Left lung (tissue), 10 donors: ENCODE data around the gene STK10. TPM values are rescaled to one million over a fixed set of nuclear protein-coding genes. Genes with fewer than 3 reads are reported as not detected.

Source experiments
- ATAC-seq: fragments of 200-7000 bp; cut with Tn5 transposase; one replicate; pipeline ENCODE4 v1.9.1; 2020; ENCODE audit warnings: moderate library complexity
- DNase-seq, 4 donors: peaks; one replicate each; pipeline ENCODE4 v3.0.0-alpha.2; 2013 to 2020
- H3K27ac ChIP-seq, 2 donors: fragments of 200-600 bp; sonication (generic) in 1 of 2; one replicate each; pipeline versions ENCODE4 v1.5.0 to v1.8.0; 2020 to 2021
- H3K27me3 ChIP-seq, 2 donors: fragments of 200-600 bp; sonication (generic) in 1 of 2; one replicate each; pipeline versions ENCODE4 v1.5.0 to v1.8.0; 2020 to 2021
- H3K36me3 ChIP-seq, 2 donors: fragments of 200-600 bp; sonication (generic) in 1 of 2; one replicate each; pipeline versions ENCODE4 v1.5.0 to v1.8.0; 2020 to 2021
- H3K4me1 ChIP-seq, 2 donors: fragments of 200-600 bp; one replicate each; pipeline ENCODE4 v1.8.0; 2021
- H3K4me3 ChIP-seq, 2 donors: fragments of 200-600 bp; sonication (generic) in 1 of 2; one replicate each; pipeline versions ENCODE4 v1.5.0 to v1.8.0; 2020 to 2021; ENCODE audit warnings: mild to moderate bottlenecking in 1 of 2
- H3K9me3 ChIP-seq, 2 donors: fragments of 200-600 bp; sonication (generic) in 1 of 2; one replicate each; pipeline versions ENCODE4 v1.5.0 to v1.8.0; 2020 to 2021
- intact Hi-C, 2 donors: fragments of 100-400 bp; cut with DNase I; formaldehyde crosslinking; loops; one replicate each; pipeline versions ENCODE4 v1.11.2 to v1.14.2; 2022
- polyA plus RNA-seq, 6 donors: library from polyadenylated mRNA; unstranded; fragments of 120-200 nt; gene quantifications; one replicate each; pipeline ENCODE4 v1.2.1, GENCODE V29; 2013; ENCODE audit not compliant: insufficient read length in 6 of 6
- total RNA-seq, 2 donors: library from RNA; stranded (reverse); fragmentation: NEBNext Ultra II Directional; extraction: Animal tissue kit (Norgen Biotek cat#: 25700); gene quantifications; one replicate each; pipeline ENCODE4 v1.2.1, GENCODE V29; 2021
- TF ChIP-seq, protein P1 (sequence below), 2 donors: fragments of 200-600 bp; sonication (generic) in 1 of 2; IDR thresholded peaks; one replicate each; pipeline versions ENCODE4 v1.5.0 to v1.8.0; 2021; ENCODE audit warnings: antibody characterized with exemption in 2 of 2
- donor health status: DM: no; HTN: yes; CAD: no.
- donor health status: DM: no; HTN: no; CAD: no.

Gene STK10
- total and polyA plus RNA-seq, 8 donors, result 18.6 to 83.2 (median 21.9) TPM

DNA sequence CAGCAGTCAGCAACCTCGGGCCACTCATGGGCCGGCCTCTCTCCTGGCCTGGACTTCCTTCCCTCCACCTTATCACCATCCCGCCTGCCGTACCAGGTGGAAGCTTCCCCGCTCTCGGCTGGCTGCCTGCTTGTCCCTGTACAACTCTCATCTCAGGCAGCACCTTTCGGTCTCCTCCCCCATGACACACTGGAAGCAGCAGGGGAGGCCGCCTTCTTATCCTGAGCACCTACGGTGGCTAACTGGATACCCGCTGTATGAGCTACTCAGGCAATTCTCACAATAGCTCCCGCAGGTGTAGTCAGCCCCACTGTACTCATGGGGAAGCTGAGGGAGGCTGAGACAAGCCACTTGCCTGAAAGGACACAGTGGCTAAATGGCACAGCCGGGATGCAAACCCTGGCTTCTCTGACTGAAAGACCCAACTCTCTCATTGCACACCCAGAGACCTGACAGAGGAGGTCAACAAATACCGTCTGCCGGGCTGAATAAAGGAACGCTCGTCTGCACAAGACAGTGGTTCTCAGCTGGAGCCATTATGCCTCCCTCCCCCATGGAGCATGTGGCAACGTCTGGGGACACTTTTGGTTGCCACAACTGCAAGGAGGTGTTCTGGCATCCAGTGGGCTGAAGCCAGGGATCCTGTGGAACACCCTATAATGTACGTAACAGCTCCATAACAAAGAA, 9.6 kb downstream of the STK10 start:
- DNase-seq, result no peak
- Histone ChIP-seq H3K36me3 (peaks cover 0 to 7% of the 10 kb centered on the region in 2 donors), H3K4me1 (peaks cover 8 to 100% of the 10 kb centered on the region in 2 donors), H3K4me3 (peak overlapping the region in 1 of 2 donors; percentile 19), H3K27me3 (no peaks in the 10 kb centered on the region), H3K9me3 (no peaks in the 10 kb centered on the region), H3K27ac (peak overlapping the region; percentile 50 to 94)
- no peak for ATAC-seq
- TF ChIP-seq, protein P1, sequence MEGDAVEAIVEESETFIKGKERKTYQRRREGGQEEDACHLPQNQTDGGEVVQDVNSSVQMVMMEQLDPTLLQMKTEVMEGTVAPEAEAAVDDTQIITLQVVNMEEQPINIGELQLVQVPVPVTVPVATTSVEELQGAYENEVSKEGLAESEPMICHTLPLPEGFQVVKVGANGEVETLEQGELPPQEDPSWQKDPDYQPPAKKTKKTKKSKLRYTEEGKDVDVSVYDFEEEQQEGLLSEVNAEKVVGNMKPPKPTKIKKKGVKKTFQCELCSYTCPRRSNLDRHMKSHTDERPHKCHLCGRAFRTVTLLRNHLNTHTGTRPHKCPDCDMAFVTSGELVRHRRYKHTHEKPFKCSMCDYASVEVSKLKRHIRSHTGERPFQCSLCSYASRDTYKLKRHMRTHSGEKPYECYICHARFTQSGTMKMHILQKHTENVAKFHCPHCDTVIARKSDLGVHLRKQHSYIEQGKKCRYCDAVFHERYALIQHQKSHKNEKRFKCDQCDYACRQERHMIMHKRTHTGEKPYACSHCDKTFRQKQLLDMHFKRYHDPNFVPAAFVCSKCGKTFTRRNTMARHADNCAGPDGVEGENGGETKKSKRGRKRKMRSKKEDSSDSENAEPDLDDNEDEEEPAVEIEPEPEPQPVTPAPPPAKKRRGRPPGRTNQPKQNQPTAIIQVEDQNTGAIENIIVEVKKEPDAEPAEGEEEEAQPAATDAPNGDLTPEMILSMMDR (IDR thresholded peaks at IDR 0.05), result no peak
- intact Hi-C loops, result no loop called here

DNA sequence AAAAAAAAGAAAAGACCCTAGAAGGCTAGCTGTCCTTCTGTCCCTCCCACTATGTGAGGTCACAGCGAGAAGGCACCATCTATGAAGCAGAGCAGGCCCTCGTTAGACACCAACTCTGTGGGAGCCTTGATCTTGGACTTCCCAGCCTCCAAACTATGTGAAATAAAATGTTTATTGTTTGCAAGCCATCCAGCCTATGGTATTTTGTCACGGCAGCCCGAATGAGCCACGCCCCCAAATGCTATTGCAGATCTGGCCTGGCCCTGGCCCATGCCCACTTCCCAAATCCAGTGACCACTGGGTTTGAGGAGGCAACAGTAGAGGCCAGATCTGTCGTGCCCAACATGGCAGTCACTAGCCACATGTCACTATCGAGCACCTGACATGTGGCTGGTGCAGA, 10.8 kb downstream of the STK10 start:
- Histone ChIP-seq H3K9me3 (no peaks in the 10 kb centered on the region), H3K27me3 (no peaks in the 10 kb centered on the region), H3K4me3 (no peak overlapping the region), H3K4me1 (peaks cover 8 to 100% of the 10 kb centered on the region in 2 donors), H3K36me3 (peaks cover 0 to 1% of the 10 kb centered on the region in 2 donors), H3K27ac (peak overlapping the region in 1 of 2 donors; percentile 94)
- ATAC-seq (no peak), DNase-seq (no peak)
- TF ChIP-seq, protein P1 (IDR thresholded peaks at IDR 0.05), result no peak
- intact Hi-C loops, result no loop called here

GRCh38 chr5:172175263-172175719, 12.7 kb downstream of the STK10 start:
- Histone ChIP-seq H3K27ac (peak overlapping the region in 1 of 2 donors; percentile 94), H3K36me3 (no peaks in the 10 kb centered on the region), H3K9me3 (no peaks in the 10 kb centered on the region), H3K4me3 (peak overlapping the region in 1 of 2 donors; percentile 37), H3K4me1 (peaks cover 8 to 100% of the 10 kb centered on the region in 2 donors), H3K27me3 (no peaks in the 10 kb centered on the region)
- ATAC-seq (peak; percentile 72), DNase-seq (peak in 2 of 4 donors; percentile 83 to 93)
- TF ChIP-seq, protein P1 (IDR thresholded peaks at IDR 0.05), result no peak
- intact Hi-C loops, result no loop called here

- peak in 2 of 4 donors; percentile 65 to 87 for DNase-seq
- Histone ChIP-seq H3K4me1 (peaks cover 0 to 100% of the 10 kb centered on the region in 2 donors), H3K27ac (peak overlapping the region in 1 of 2 donors; percentile 94), H3K9me3 (no peaks in the 10 kb centered on the region), H3K36me3 (no peaks in the 10 kb centered on the region), H3K27me3 (no peaks in the 10 kb centered on the region), H3K4me3 (peak overlapping the region in 1 of 2 donors; percentile 37)
- TF ChIP-seq, protein P1 (IDR thresholded peaks at IDR 0.05), result no peak
- ATAC-seq, result peak; percentile 23
- intact Hi-C loops, result no loop called here
Observed at GRCh38 chr5:172173564-172174153, 14.4 kb downstream of the STK10 start.

DNA sequence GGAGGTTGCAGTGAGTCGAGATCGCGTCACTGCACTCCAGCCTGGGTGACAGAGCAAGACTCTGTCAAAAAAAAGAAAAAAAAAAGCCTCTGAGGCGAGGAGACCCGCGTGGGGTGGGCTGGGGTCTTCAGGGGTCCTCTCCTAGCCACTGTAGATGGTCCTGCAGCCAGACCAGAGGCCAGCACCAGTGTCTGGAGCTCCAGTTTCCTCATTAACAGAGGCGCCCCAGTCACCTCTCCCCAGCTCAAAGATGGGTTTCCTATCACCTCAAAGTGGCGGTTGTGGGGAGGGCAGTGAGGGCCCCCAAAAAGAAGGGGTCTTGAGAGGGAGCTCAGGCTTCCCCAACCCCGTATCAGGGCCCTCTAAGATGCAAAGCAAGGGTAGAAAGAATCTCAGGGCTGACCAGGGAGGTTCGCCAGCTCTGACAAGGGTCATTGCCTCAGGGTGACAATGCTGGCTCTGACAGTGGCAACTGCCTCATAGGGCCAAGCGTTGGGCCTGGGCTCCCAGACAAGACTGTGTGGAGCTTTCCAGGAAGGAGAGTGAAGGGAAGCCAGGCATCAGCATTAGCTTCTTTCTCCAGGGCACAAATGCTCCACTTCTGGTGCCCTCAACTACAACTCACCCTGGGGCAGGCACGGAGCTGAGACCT, 15.0 kb downstream of the STK10 start:
- DNase-seq (no peak), ATAC-seq (no peak)
- TF ChIP-seq, protein P1 (IDR thresholded peaks at IDR 0.05), result no peak
- Histone ChIP-seq H3K4me1 (peaks cover 3 to 100% of the 10 kb centered on the region in 2 donors), H3K9me3 (no peaks in the 10 kb centered on the region), H3K27ac (peak overlapping the region in 1 of 2 donors; percentile 94), H3K36me3 (no peaks in the 10 kb centered on the region), H3K27me3 (no peaks in the 10 kb centered on the region), H3K4me3 (no peak overlapping the region)
- intact Hi-C loops, result no loop called here
